Nephron (organoid): Measurements from ENCODE around the gene SPO11.

Experiments used
- H3K27ac Mint-ChIP-seq, 3 experiments: 2 replicates each; pipeline ENCODE4 v1.8.0; 2020; ENCODE audit warnings: mixed read lengths in 3 of 3, mild to moderate bottlenecking in 2 of 3, moderate library complexity in 1 of 3
- H3K27me3 Mint-ChIP-seq: 2 replicates; pipeline ENCODE4 v1.8.0; 2021; ENCODE audit warnings: low read depth, mild to moderate bottlenecking, moderate library complexity, mixed read lengths
- H3K36me3 Mint-ChIP-seq: 2 replicates; pipeline ENCODE4 v1.8.0; 2020; ENCODE audit warnings: low read depth, mixed read lengths
- H3K4me1 Mint-ChIP-seq: 2 replicates; pipeline ENCODE4 v1.8.0; 2020; ENCODE audit warnings: mixed read lengths
- H3K4me3 Mint-ChIP-seq, 3 experiments: 2 replicates each; pipeline ENCODE4 v1.8.0; 2020; ENCODE audit warnings: mild to moderate bottlenecking in 3 of 3, mixed read lengths in 3 of 3, moderate library complexity in 2 of 3
- H3K9me3 Mint-ChIP-seq: 2 replicates; pipeline ENCODE4 v1.8.0; 2020; ENCODE audit warnings: mixed read lengths
- CTCF ChIP-seq, 3 experiments: fragments of 200-600 bp; sonication (generic); IDR thresholded peaks; one replicate each; pipeline ENCODE4 v1.5.0; 2021; ENCODE audit warnings: antibody characterized with exemption in 3 of 3; ENCODE audit not compliant: unreplicated experiment in 3 of 3

SPO11 gene

GRCh38 chr20:57374343-57374930 lies 44.8 kb downstream of the SPO11 start:
- Mint-ChIP-seq H3K36me3 (peaks cover 79% of the 10 kb centered on the region), H3K27ac (no peak overlapping the region), H3K27me3 (no peaks in the 10 kb centered on the region), H3K4me1 (no peaks in the 10 kb centered on the region), H3K4me3 (no peak overlapping the region), H3K9me3 (no peaks in the 10 kb centered on the region)
- no peak for TF ChIP-seq CTCF (IDR thresholded peaks at IDR 0.05; ENCODE audit: unreplicated experiment in 3 of 3)

GRCh38 chr20:57374931-57375651 lies 45.5 kb downstream of the SPO11 start:
- Mint-ChIP-seq H3K27me3 (no peaks in the 10 kb centered on the region), H3K36me3 (peaks cover 75% of the 10 kb centered on the region), H3K9me3 (no peaks in the 10 kb centered on the region), H3K4me1 (no peaks in the 10 kb centered on the region), H3K27ac (no peak overlapping the region), H3K4me3 (no peak overlapping the region)
- no peak for TF ChIP-seq CTCF (IDR thresholded peaks at IDR 0.05; ENCODE audit: unreplicated experiment in 3 of 3)

- no peaks in the 10 kb centered on the region for H3K27me3 Mint-ChIP-seq
- no peaks in the 10 kb centered on the region for H3K4me1 Mint-ChIP-seq
- TF ChIP-seq CTCF (IDR thresholded peaks at IDR 0.05; ENCODE audit: unreplicated experiment in 3 of 3), result no peak
- peaks cover 69% of the 10 kb centered on the region for H3K36me3 Mint-ChIP-seq
- H3K4me3 Mint-ChIP-seq, result no peak overlapping the region
- H3K27ac Mint-ChIP-seq, result no peak overlapping the region
- no peaks in the 10 kb centered on the region for H3K9me3 Mint-ChIP-seq
Observed at GRCh38 chr20:57375652-57376230, 46.1 kb downstream of the SPO11 start.

- TF ChIP-seq CTCF (IDR thresholded peaks at IDR 0.05; ENCODE audit: unreplicated experiment in 3 of 3), result no peak
- Mint-ChIP-seq H3K9me3 (no peaks in the 10 kb centered on the region), H3K27ac (no peak overlapping the region), H3K4me3 (no peak overlapping the region), H3K4me1 (no peaks in the 10 kb centered on the region), H3K27me3 (no peaks in the 10 kb centered on the region), H3K36me3 (peaks cover 59% of the 10 kb centered on the region)
Observed at GRCh38 chr20:57377350-57377749, 47.7 kb downstream of the SPO11 start.

- Mint-ChIP-seq H3K9me3 (no peaks in the 10 kb centered on the region), H3K36me3 (peaks cover 59% of the 10 kb centered on the region), H3K27ac (no peak overlapping the region), H3K27me3 (no peaks in the 10 kb centered on the region), H3K4me1 (no peaks in the 10 kb centered on the region), H3K4me3 (no peak overlapping the region)
- no peak for TF ChIP-seq CTCF (IDR thresholded peaks at IDR 0.05; ENCODE audit: unreplicated experiment in 3 of 3)
Observed at GRCh38 chr20:57378107-57378506, 48.5 kb downstream of the SPO11 start.
